Measurements from ENCODE around the gene SLMAP.

- TF ChIP-seq FOXP4 (CRISPR knock-in tag; IDR thresholded peaks at IDR 0.05) (no peak), CTCF (IDR thresholded peaks at IDR 0.05) (no peak), HMGXB4 (CRISPR knock-in tag; IDR thresholded peaks at IDR 0.05) (no peak), ATF6 (CRISPR knock-in tag; IDR thresholded peaks at IDR 0.05) (no peak), ZBTB21 (CRISPR knock-in tag; IDR thresholded peaks at IDR 0.05; ENCODE audit: borderline replicate concordance) (no peak), PREB (CRISPR knock-in tag; IDR thresholded peaks at IDR 0.05; ENCODE audit: borderline replicate concordance) (no peak), USF2 (CRISPR knock-in tag; IDR thresholded peaks at IDR 0.05) (no peak), ZNF396 (CRISPR knock-in tag; IDR thresholded peaks at IDR 0.05; ENCODE audit: borderline replicate concordance) (no peak), ZNF121 (CRISPR knock-in tag; IDR thresholded peaks at IDR 0.05) (no peak), SP1 (CRISPR knock-in tag; conservative IDR thresholded peaks at IDR 0.05) (no peak), ELF4 (CRISPR knock-in tag; IDR thresholded peaks at IDR 0.05; ENCODE audit: low read depth) (no peak)
- TF ChIP-seq, protein P1, sequence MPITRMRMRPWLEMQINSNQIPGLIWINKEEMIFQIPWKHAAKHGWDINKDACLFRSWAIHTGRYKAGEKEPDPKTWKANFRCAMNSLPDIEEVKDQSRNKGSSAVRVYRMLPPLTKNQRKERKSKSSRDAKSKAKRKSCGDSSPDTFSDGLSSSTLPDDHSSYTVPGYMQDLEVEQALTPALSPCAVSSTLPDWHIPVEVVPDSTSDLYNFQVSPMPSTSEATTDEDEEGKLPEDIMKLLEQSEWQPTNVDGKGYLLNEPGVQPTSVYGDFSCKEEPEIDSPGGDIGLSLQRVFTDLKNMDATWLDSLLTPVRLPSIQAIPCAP (CRISPR knock-in tag; IDR thresholded peaks at IDR 0.05): no peak
Measured at GRCh38 chr3:57788624-57789018, 32.5 kb downstream of the SLMAP start.

Measured in WTC11 (cell line).